GM12891 (cell line): ENCODE results near the gene NOP16.

ENCODE experiments used
- PAX5 ChIP-seq: IDR thresholded peaks from 2 replicates; pipeline ENCODE4 v1.6.1; 2011; ENCODE audit warnings: low read length, moderate library complexity, mild to moderate bottlenecking; ENCODE audit not compliant: insufficient read depth, severe bottlenecking
- POLR2A ChIP-seq: IDR thresholded peaks from 2 replicates; pipeline ENCODE4 v1.6.1; 2011; ENCODE audit warnings: low read depth, low read length, control low read depth
- POLR2AphosphoS5 ChIP-seq: IDR thresholded peaks from 2 replicates; pipeline ENCODE4 v1.6.1; 2011; ENCODE audit warnings: low read depth, low read length, control low read depth
- SPI1 ChIP-seq: IDR thresholded peaks from 2 replicates; pipeline ENCODE4 v1.6.1; 2011; ENCODE audit warnings: low read depth, low read length, control low read depth
- TAF1 ChIP-seq: IDR thresholded peaks from 2 replicates; pipeline ENCODE4 v1.6.1; 2011; ENCODE audit warnings: low read depth, low read length, control low read depth

GRCh38 chr5:176362233-176362490, 26.2 kb downstream of the NOP16 start:
- TF ChIP-seq TAF1 (no peak), POLR2A (no peak), POLR2AphosphoS5 (no peak), SPI1 (peak; percentile 44; the same call in 1 of the 2 replicates), PAX5 (no peak)
